Measurements from ENCODE around the gene GRWD1. TPM values are rescaled to one million over a fixed set of nuclear protein-coding genes. Genes with fewer than 3 reads are reported as not detected.

Gene GRWD1
- total RNA-seq, 2 experiments from 2014 or later = 21.4 to 21.7 TPM

- H3K27ac ChIP-seq (ENCODE audit: low read depth in 1 of 2, low read length in 2 of 2) = no peak overlapping the region
- Mint-ChIP-seq H3K4me3 (peak overlapping the region; percentile 93), H3K27ac (peak overlapping the region; percentile 78), H3K27me3 (peaks cover 28% of the 10 kb centered on the region), H3K4me1 (ENCODE audit: low read depth) (peaks cover 25% of the 10 kb centered on the region), H3K36me3 (ENCODE audit: low read depth) (peaks cover 41% of the 10 kb centered on the region), H3K9me3 (no peaks in the 10 kb centered on the region)
- ATAC-seq (ENCODE audit: poor library complexity) = no peak
- peaks cover 15% of the 10 kb centered on the region for H3K36me3 ChIP-seq (ENCODE audit: insufficient read depth, low read length)
- no peak for TF ChIP-seq CTCF (IDR thresholded peaks at IDR 0.05)
- no peaks in the 10 kb centered on the region for H3K9me3 ChIP-seq (ENCODE audit: control insufficient read depth in 1 of 2, insufficient read depth in 1 of 2, low read length in 2 of 2)
- DNase-seq = no peak
- H3K4me1 ChIP-seq (ENCODE audit: insufficient read depth, low read length) = peaks cover 31% of the 10 kb centered on the region
- POLR2A ChIA-PET = interaction anchor here (1.0 to 1.7 kb wide), 3 partner anchors 124 to 200 kb away, joined by 3 to 8 read pairs (median 3); partner anchors contain the start of genes RPL18 and SPHK2
- CTCF ChIA-PET = interaction anchor here (0.8 to 1.5 kb wide), 4 partner anchors 51 to 94 kb away, joined by 3 to 8 read pairs (median 4); partner anchors contain the start of genes GRIN2D, KDELR1 and TMEM143
- H3K27me3 ChIP-seq (ENCODE audit: control insufficient read depth in 1 of 2, insufficient read depth in 2 of 2, low read length in 2 of 2) = peaks cover 16 to 25% of the 10 kb centered on the region in 2 experiments
- intact Hi-C loops (cut with DNase I, micrococcal nuclease) = loop anchor here (1.0 to 5.0 kb wide), 6 partner anchors 24 to 128 kb away; partner anchors contain the start of genes CYTH2 (in 1 of the 2), KDELR1 (in 1 of the 2) and TMEM143 (in 1 of the 2)
- H3K4me3 ChIP-seq (ENCODE audit: low read length) = peak overlapping the region; percentile 85
These were observed 915 bp upstream of the GRWD1 start for GRCh38 chr19:48444936-48445200.

- Mint-ChIP-seq H3K4me3 (peak overlapping the region; percentile 93), H3K9me3 (no peaks in the 10 kb centered on the region), H3K4me1 (ENCODE audit: low read depth) (peaks cover 25% of the 10 kb centered on the region), H3K36me3 (ENCODE audit: low read depth) (peaks cover 41% of the 10 kb centered on the region), H3K27ac (peak overlapping the region; percentile 78), H3K27me3 (peaks cover 28% of the 10 kb centered on the region)
- Histone ChIP-seq H3K27me3 (ENCODE audit: control insufficient read depth in 1 of 2, insufficient read depth in 2 of 2, low read length in 2 of 2) (peaks cover 16 to 25% of the 10 kb centered on the region in 2 experiments), H3K4me1 (ENCODE audit: insufficient read depth, low read length) (peaks cover 31% of the 10 kb centered on the region), H3K27ac (ENCODE audit: low read depth in 1 of 2, low read length in 2 of 2) (peak overlapping the region in 1 of 2 donors; percentile 74), H3K4me3 (ENCODE audit: low read length) (peak overlapping the region; percentile 85), H3K9me3 (ENCODE audit: control insufficient read depth in 1 of 2, insufficient read depth in 1 of 2, low read length in 2 of 2) (no peaks in the 10 kb centered on the region), H3K36me3 (ENCODE audit: insufficient read depth, low read length) (peaks cover 19% of the 10 kb centered on the region)
- intact Hi-C loops (cut with DNase I, micrococcal nuclease) = loop anchor here (1.0 to 2.0 kb wide), 5 partner anchors 24 to 82 kb away; partner anchors contain the start of genes CYTH2 (in 1 of the 2), KDELR1 (in 1 of the 2) and TMEM143 (in 1 of the 2)
- ChIA-PET POLR2A (interaction anchor here (0.7 to 1.7 kb wide), 5 partner anchors 21 to 200 kb away, joined by 3 to 8 read pairs (median 3); partner anchors contain the start of genes RPL18 and SPHK2), CTCF (interaction anchor here (0.8 to 1.5 kb wide), 4 partner anchors 51 to 94 kb away, joined by 3 to 8 read pairs (median 4); partner anchors contain the start of genes GRIN2D, KDELR1 and TMEM143)
- ATAC-seq (ENCODE audit: poor library complexity) (peak; percentile 36), DNase-seq (peak in 2 of 14 experiments; percentile 63 to 70)
- peak; percentile 35 for TF ChIP-seq CTCF (IDR thresholded peaks at IDR 0.05)
These were observed 552 bp upstream of the GRWD1 start for GRCh38 chr19:48445256-48445605.

GRCh38 chr19:48446579-48446978 is 796 bp downstream of the GRWD1 start:
- H3K27ac ChIP-seq (ENCODE audit: low read depth in 1 of 2, low read length in 2 of 2) = peak overlapping the region; percentile 58 to 74
- H3K9me3 Mint-ChIP-seq = no peaks in the 10 kb centered on the region
- ATAC-seq (ENCODE audit: poor library complexity) (no peak), DNase-seq (no peak)
- peaks cover 52% of the 10 kb centered on the region for H3K36me3 Mint-ChIP-seq (ENCODE audit: low read depth)
- H3K4me3 Mint-ChIP-seq = peak overlapping the region; percentile 93
- POLR2A ChIA-PET = interaction anchor here (0.7 to 1.7 kb wide), 5 partner anchors 9 to 172 kb away, joined by 3 to 8 read pairs (median 4); partner anchors contain the start of genes KCNJ14, RPL18 and SPHK2
- TF ChIP-seq CTCF (IDR thresholded peaks at IDR 0.05) = no peak
- H3K9me3 ChIP-seq (ENCODE audit: control insufficient read depth in 1 of 2, insufficient read depth in 1 of 2, low read length in 2 of 2) = no peaks in the 10 kb centered on the region
- peaks cover 32% of the 10 kb centered on the region for H3K36me3 ChIP-seq (ENCODE audit: insufficient read depth, low read length)
- peaks cover 9 to 18% of the 10 kb centered on the region in 2 experiments for H3K27me3 ChIP-seq (ENCODE audit: control insufficient read depth in 1 of 2, insufficient read depth in 2 of 2, low read length in 2 of 2)
- H3K4me1 Mint-ChIP-seq (ENCODE audit: low read depth) = peaks cover 25% of the 10 kb centered on the region
- peak overlapping the region; percentile 78 for H3K27ac Mint-ChIP-seq
- CTCF ChIA-PET = interaction anchor here (0.7 kb wide), 1 partner anchor 40 kb away, joined by 3 read pairs; no protein-coding TSS in a partner anchor
- H3K27me3 Mint-ChIP-seq = peaks cover 23% of the 10 kb centered on the region
- intact Hi-C loops (cut with DNase I, micrococcal nuclease) = loop anchor here in 1 of 2 experiments (1.0 kb wide), 1 partner anchor 22 kb away; no protein-coding TSS in a partner anchor
- peaks cover 31% of the 10 kb centered on the region for H3K4me1 ChIP-seq (ENCODE audit: insufficient read depth, low read length)
- peak overlapping the region; percentile 85 for H3K4me3 ChIP-seq (ENCODE audit: low read length)

All from CD4-positive, alpha-beta T cell (primary cell).